Measurements from ENCODE around the gene ENO2.

The ENO2 gene

GRCh38 chr12:6921539-6921938 is 7.2 kb downstream of the ENO2 start:
- TF ChIP-seq, protein P1, sequence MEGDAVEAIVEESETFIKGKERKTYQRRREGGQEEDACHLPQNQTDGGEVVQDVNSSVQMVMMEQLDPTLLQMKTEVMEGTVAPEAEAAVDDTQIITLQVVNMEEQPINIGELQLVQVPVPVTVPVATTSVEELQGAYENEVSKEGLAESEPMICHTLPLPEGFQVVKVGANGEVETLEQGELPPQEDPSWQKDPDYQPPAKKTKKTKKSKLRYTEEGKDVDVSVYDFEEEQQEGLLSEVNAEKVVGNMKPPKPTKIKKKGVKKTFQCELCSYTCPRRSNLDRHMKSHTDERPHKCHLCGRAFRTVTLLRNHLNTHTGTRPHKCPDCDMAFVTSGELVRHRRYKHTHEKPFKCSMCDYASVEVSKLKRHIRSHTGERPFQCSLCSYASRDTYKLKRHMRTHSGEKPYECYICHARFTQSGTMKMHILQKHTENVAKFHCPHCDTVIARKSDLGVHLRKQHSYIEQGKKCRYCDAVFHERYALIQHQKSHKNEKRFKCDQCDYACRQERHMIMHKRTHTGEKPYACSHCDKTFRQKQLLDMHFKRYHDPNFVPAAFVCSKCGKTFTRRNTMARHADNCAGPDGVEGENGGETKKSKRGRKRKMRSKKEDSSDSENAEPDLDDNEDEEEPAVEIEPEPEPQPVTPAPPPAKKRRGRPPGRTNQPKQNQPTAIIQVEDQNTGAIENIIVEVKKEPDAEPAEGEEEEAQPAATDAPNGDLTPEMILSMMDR (conservative IDR thresholded peaks at IDR 0.05; ENCODE audit: low read depth, low read length): no peak
- no peak overlapping the region for H3K4me3 ChIP-seq (ENCODE audit: low read depth, low read length)
- DNase-seq (ENCODE audit: low read depth): no peak

DNA sequence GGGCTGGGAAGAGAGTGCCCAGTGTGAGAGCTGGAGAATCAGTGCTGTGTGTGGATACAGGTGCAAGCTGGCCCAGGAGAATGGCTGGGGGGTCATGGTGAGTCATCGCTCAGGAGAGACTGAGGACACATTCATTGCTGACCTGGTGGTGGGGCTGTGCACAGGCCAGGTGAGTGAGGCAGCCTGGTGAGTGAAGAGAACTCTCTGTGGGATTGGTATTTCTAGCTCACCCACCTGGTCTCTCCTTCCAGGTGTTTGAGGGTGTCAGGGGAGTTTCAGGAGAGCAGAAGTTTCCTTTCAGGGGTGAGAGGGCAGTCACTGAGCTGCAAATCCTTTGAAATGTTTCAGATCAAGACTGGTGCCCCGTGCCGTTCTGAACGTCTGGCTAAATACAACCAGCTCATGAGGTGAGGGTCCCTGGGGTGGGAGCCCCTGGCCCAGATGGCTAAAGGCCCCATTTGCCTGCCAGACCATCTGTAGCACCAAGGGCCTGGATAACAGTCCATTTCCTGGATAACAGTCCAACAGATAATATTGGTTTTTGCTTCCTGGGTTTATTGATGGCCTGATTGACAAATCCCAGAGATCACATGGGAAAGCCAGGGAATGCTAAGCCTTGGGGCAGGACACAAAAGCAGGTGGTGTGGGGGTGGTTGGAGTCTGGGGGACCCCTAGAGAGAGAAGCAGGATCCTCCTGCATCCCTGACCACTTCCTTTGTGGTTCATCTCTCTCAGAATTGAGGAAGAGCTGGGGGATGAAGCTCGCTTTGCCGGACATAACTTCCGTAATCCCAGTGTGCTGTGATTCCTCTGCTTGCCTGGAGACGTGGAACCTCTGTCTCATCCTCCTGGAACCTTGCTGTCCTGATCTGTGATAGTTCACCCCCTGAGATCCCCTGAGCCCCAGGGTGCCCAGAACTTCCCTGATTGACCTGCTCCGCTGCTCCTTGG is 7.9 kb downstream of the ENO2 start:
- TF ChIP-seq, protein P1 (conservative IDR thresholded peaks at IDR 0.05; ENCODE audit: low read depth, low read length): no peak
- no peak for DNase-seq (ENCODE audit: low read depth)

GRCh38 chr12:6923003-6923732 is 8.8 kb downstream of the ENO2 start:
- DNase-seq (ENCODE audit: low read depth): no peak
- TF ChIP-seq, protein P1 (conservative IDR thresholded peaks at IDR 0.05; ENCODE audit: low read depth, low read length): no peak
- no peak overlapping the region for H3K4me3 ChIP-seq (ENCODE audit: low read depth, low read length)

More for the DNA sequence above, 7.9 kb downstream of the ENO2 start:
- no peak overlapping the region for H3K4me3 ChIP-seq (ENCODE audit: low read depth, low read length)

- TF ChIP-seq, protein P1 (conservative IDR thresholded peaks at IDR 0.05; ENCODE audit: low read depth, low read length): no peak
- H3K4me3 ChIP-seq (ENCODE audit: low read depth, low read length): no peak overlapping the region
- no peak for DNase-seq (ENCODE audit: low read depth)
These were observed 9.5 kb downstream of the ENO2 start for GRCh38 chr12:6923851-6924250.

- peak; percentile 44 for DNase-seq (ENCODE audit: low read depth)
- TF ChIP-seq, protein P1 (conservative IDR thresholded peaks at IDR 0.05; ENCODE audit: low read depth, low read length): no peak
- no peak overlapping the region for H3K4me3 ChIP-seq (ENCODE audit: low read depth, low read length)
These were observed 10.8 kb downstream of the ENO2 start for GRCh38 chr12:6925239-6925539.

DNA sequence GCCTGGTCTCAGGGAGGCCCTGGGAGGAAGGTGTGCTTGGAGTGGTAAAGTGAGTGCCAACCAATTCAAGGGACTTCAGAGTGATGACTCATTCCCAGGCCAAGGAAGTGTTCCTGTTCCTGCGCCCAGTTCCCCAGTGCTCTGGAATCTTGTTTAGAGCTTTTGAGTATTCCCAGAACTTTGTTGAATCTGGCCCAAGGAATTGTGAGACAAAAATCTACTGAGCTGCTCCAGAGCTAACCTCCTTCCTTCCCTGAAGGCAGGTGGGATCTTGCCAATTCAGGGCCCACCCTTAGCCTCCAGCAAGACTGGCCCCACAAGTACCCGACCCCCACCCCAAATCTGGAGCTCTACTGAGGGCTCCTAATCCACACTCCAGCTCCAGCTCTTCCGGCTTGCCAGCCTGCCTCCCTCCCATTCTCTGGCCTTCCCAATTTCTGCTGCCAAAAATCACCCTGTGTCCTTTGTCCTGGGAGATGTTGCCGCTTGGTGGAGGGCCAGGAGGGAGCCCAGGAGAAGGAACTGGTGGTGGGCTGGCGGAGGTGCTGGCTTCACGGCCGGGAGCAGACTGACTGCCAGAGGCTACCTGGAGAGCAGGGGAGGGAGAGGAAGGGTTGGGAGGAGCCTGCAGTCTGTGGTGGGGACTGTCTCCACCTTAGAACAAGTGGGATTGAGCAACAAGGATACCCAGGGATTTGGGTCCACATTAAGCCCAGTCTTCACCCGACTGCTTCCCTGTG is 11.3 kb downstream of the ENO2 start:
- TF ChIP-seq, protein P1 (conservative IDR thresholded peaks at IDR 0.05; ENCODE audit: low read depth, low read length): no peak
- DNase-seq (ENCODE audit: low read depth): peak; percentile 63
- H3K4me3 ChIP-seq (ENCODE audit: low read depth, low read length): peak overlapping the region; percentile 42

All from choroid plexus epithelial cell (primary cell).